ENCODE results near the gene CPN2.

DNA sequence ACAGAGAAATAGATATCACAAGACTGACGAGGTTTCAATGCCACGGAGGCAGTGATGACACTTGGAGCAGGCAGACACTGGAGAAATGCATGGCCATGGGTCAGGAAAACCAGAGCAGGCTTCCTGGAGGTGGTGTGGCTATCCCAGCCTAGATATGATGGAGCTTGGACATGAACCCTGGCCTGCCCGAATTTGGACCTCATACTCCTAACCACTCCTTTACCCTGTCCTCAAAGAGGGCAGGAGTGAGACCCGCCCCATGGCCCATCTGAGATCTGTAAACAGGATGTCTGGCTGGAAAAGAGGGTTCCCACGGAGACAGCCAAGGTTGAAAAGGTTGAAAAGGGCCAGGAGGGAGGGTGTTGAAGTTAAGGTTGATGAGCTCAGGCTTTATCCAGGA is 31.0 kb downstream of the CPN2 start:
- TF ChIP-seq, protein P1, sequence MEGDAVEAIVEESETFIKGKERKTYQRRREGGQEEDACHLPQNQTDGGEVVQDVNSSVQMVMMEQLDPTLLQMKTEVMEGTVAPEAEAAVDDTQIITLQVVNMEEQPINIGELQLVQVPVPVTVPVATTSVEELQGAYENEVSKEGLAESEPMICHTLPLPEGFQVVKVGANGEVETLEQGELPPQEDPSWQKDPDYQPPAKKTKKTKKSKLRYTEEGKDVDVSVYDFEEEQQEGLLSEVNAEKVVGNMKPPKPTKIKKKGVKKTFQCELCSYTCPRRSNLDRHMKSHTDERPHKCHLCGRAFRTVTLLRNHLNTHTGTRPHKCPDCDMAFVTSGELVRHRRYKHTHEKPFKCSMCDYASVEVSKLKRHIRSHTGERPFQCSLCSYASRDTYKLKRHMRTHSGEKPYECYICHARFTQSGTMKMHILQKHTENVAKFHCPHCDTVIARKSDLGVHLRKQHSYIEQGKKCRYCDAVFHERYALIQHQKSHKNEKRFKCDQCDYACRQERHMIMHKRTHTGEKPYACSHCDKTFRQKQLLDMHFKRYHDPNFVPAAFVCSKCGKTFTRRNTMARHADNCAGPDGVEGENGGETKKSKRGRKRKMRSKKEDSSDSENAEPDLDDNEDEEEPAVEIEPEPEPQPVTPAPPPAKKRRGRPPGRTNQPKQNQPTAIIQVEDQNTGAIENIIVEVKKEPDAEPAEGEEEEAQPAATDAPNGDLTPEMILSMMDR (IDR thresholded peaks at IDR 0.05; ENCODE audit: insufficient read depth, low read length, poor library complexity, severe bottlenecking) = no peak
- TF ChIP-seq EZH2phosphoT487 (conservative IDR thresholded peaks at IDR 0.05; ENCODE audit: low read length) = no peak
